Liver (tissue), 9 donors: ENCODE results near the gene MEIS3. TPM values are rescaled to one million over a fixed set of nuclear protein-coding genes. Genes with fewer than 3 reads are reported as not detected.
A peak's percentile ranks its signal among the peaks of the same experiment; 100 is the strongest.

Experiments
- DNase-seq: peaks from one replicate; pipeline ENCODE4 v3.0.0-alpha.2; 2017; ENCODE audit warnings: low spot score
- H3K27ac ChIP-seq, 2 donors: one replicate each; pipeline ENCODE4 v1.7.0; 2013; ENCODE audit warnings: inconsistent platforms in 2 of 2, low read length in 2 of 2, control low read depth in 1 of 2, low read depth in 1 of 2, mild to moderate bottlenecking in 1 of 2
- H3K27me3 ChIP-seq, 4 donors: one replicate each; pipeline versions ENCODE4 v1.6.1 to v1.7.0; 2013; ENCODE audit warnings: low read length in 3 of 4, inconsistent platforms in 1 of 4, mild to moderate bottlenecking in 1 of 4, moderate library complexity in 1 of 4; ENCODE audit not compliant: control insufficient read depth in 4 of 4, insufficient read depth in 4 of 4
- H3K36me3 ChIP-seq, 4 donors: one replicate each; pipeline versions ENCODE4 v1.6.1 to v1.7.0; 2013; ENCODE audit warnings: low read length in 3 of 4, mild to moderate bottlenecking in 3 of 4, low read depth in 1 of 4, moderate library complexity in 1 of 4; ENCODE audit not compliant: control insufficient read depth in 4 of 4, insufficient read depth in 3 of 4
- H3K4me1 ChIP-seq, 4 donors: one replicate each; pipeline versions ENCODE4 v1.6.1 to v1.7.0; 2013; ENCODE audit warnings: low read length in 3 of 4, mild to moderate bottlenecking in 3 of 4, moderate library complexity in 1 of 4; ENCODE audit not compliant: control insufficient read depth in 4 of 4, insufficient read depth in 4 of 4
- H3K4me3 ChIP-seq, 3 donors: one replicate each; pipeline versions ENCODE4 v1.6.1 to v1.7.0; 2013; ENCODE audit warnings: low read length in 3 of 3, control low read depth in 1 of 3, low read depth in 1 of 3, mild to moderate bottlenecking in 1 of 3
- H3K9ac ChIP-seq, 2 donors: one replicate each; pipeline ENCODE4 v1.7.0; 2013; ENCODE audit warnings: low read length in 2 of 2, mild to moderate bottlenecking in 2 of 2, moderate library complexity in 2 of 2, control low read depth in 1 of 2, low read depth in 1 of 2
- H3K9me3 ChIP-seq, 4 donors: one replicate each; pipeline versions ENCODE4 v1.6.1 to v1.7.0; 2013; ENCODE audit warnings: low read length in 3 of 4; ENCODE audit not compliant: control insufficient read depth in 4 of 4
- ATF3 ChIP-seq: IDR thresholded peaks from 2 replicates; pipeline ENCODE4 v1.6.1; 2016; ENCODE audit warnings: antibody characterized with exemption
- CTCF ChIP-seq: fragments of 150-350 bp; IDR thresholded peaks from 2 replicates; pipeline ENCODE4 v1.5.1; 2017; ENCODE audit warnings: improper control_type of control experiment, low read depth, low read length; ENCODE audit not compliant: missing input control
- EGR1 ChIP-seq, 2 donors: IDR thresholded peaks; 2 replicates each; pipeline ENCODE4 v1.6.1; 2016 to 2018; ENCODE audit warnings: antibody characterized with exemption in 2 of 2, low read depth in 2 of 2
- FOXA1 ChIP-seq: IDR thresholded peaks from 2 replicates; pipeline ENCODE4 v1.6.1; 2016; ENCODE audit warnings: antibody characterized with exemption
- FOXA2 ChIP-seq: IDR thresholded peaks from 2 replicates; pipeline ENCODE4 v1.6.1; 2016; ENCODE audit warnings: antibody characterized with exemption
- GABPA ChIP-seq, 2 donors: IDR thresholded peaks in 1 of 2; conservative IDR thresholded peaks in 1 of 2; 2 replicates each; pipeline ENCODE4 v1.6.1; 2016; ENCODE audit warnings: antibody characterized with exemption in 2 of 2, mild to moderate bottlenecking in 1 of 2, moderate library complexity in 1 of 2
- HNF4A ChIP-seq, 2 donors: conservative IDR thresholded peaks; 2 replicates each; pipeline ENCODE4 v1.6.1; 2016; ENCODE audit warnings: antibody characterized with exemption in 2 of 2, mild to moderate bottlenecking in 2 of 2
- HNF4G ChIP-seq: IDR thresholded peaks from 2 replicates; pipeline ENCODE4 v1.6.1; 2016; ENCODE audit warnings: antibody characterized with exemption
- JUND ChIP-seq, 2 donors: IDR thresholded peaks; 2 replicates each; pipeline ENCODE4 v1.6.1; 2016; ENCODE audit warnings: antibody characterized with exemption in 2 of 2
- MAX ChIP-seq: IDR thresholded peaks from 2 replicates; pipeline ENCODE4 v1.6.1; 2016; ENCODE audit warnings: antibody characterized with exemption
- NR2F2 ChIP-seq: IDR thresholded peaks from 2 replicates; pipeline ENCODE4 v1.6.1; 2016; ENCODE audit warnings: antibody characterized with exemption
- RAD21 ChIP-seq, 2 donors: IDR thresholded peaks; 2 replicates each; pipeline ENCODE4 v1.6.1; 2016; ENCODE audit warnings: antibody characterized with exemption in 2 of 2, mild to moderate bottlenecking in 2 of 2
- REST ChIP-seq: IDR thresholded peaks from 2 replicates; pipeline ENCODE4 v1.6.1; 2016; ENCODE audit warnings: antibody characterized with exemption, mild to moderate bottlenecking
- RXRA ChIP-seq, 2 donors: IDR thresholded peaks; 2 replicates each; pipeline ENCODE4 v1.6.1; 2017 to 2018; ENCODE audit warnings: antibody characterized with exemption in 2 of 2, mild to moderate bottlenecking in 1 of 2
- SP1 ChIP-seq: IDR thresholded peaks from 2 replicates; pipeline ENCODE4 v1.6.1; 2018; ENCODE audit warnings: antibody characterized with exemption, mild to moderate bottlenecking
- TAF1 ChIP-seq: conservative IDR thresholded peaks from 2 replicates; pipeline ENCODE4 v1.6.1; 2016; ENCODE audit warnings: antibody characterized with exemption, mild to moderate bottlenecking
- YY1 ChIP-seq: IDR thresholded peaks from 2 replicates; pipeline ENCODE4 v1.6.1; 2016; ENCODE audit warnings: antibody characterized with exemption, mild to moderate bottlenecking
- ZBTB33 ChIP-seq: IDR thresholded peaks from 2 replicates; pipeline ENCODE4 v1.6.1; 2016; ENCODE audit warnings: antibody characterized with exemption
- WGBS: extraction: QIAGEN DNeasy Blood & Tissue Kit; methylation state at CpG from one replicate; pipeline ENCODE4 v1.1.7; 2013; 5-methylcytosine and 5-hydroxymethylcytosine counted together
- polyA plus RNA-seq, 2 donors: library from polyadenylated mRNA; stranded (reverse) in 1 of 2; unstranded in 1 of 2; fragments of 200-250 nt in 1 of 2; fragments of >200 nt in 1 of 2; fragmentation: Nextera tagmentation in 1 of 2; extraction: Ambion mirVana in 1 of 2; gene quantifications; one replicate each; pipeline versions ENCODE4 v1.2.1 to v1.2.3, GENCODE V29; 2013 to 2015
- total RNA-seq, 2 donors: library from RNA; depleted of rRNA; stranded (reverse); fragments of >200 nt; gene quantifications; one replicate each; pipeline ENCODE4 v1.2.3, GENCODE V29; 2014
- donor health status: healthy.
- donor health status: healthy.
- donor health status: healthy.
- donor health status: healthy.
- donor health status: healthy.

MEIS3 gene
- total and polyA plus RNA-seq, 4 donors, result 0.50 to 1.3 (median 0.89) TPM

- H3K4me1 ChIP-seq, result no peaks in the 10 kb centered on the region
- H3K4me3 ChIP-seq, result no peak overlapping the region
- no peak for DNase-seq
- H3K27ac ChIP-seq, result no peak overlapping the region
- peaks cover 0 to 5% (median 0%) of the 10 kb centered on the region in 4 donors for H3K27me3 ChIP-seq
- TF ChIP-seq MAX (no peak), TAF1 (no peak), REST (peak; percentile 96), GABPA (IDR thresholded peaks at IDR 0.05 in 1 of 2, conservative IDR thresholded peaks at IDR 0.05 in 1 of 2) (no peak), CTCF (no peak), HNF4G (no peak), FOXA2 (no peak)
- no peaks in the 10 kb centered on the region for H3K9me3 ChIP-seq
- no peaks in the 10 kb centered on the region for H3K36me3 ChIP-seq
- H3K9ac ChIP-seq, result no peak overlapping the region
- WGBS, result 36% methylated on average over 12 of the region's 12 CpGs
Observed at GRCh38 chr19:47437500-47437899, 18.2 kb upstream of the MEIS3 start.

GRCh38 chr19:47436712-47437401 is 17.5 kb upstream of the MEIS3 start:
- H3K27ac ChIP-seq, result no peak overlapping the region
- peaks cover 0 to 5% (median 1%) of the 10 kb centered on the region in 4 donors for H3K27me3 ChIP-seq
- 30% methylated on average over 17 of the region's 17 CpGs for WGBS
- TF ChIP-seq FOXA1, result no peak
- no peak for TF ChIP-seq SP1
- peak in 1 of 2 donors; percentile 25 for TF ChIP-seq RXRA (IDR thresholded peaks at IDR 0.05)
- no peak for TF ChIP-seq HNF4A (conservative IDR thresholded peaks at IDR 0.05)
- TF ChIP-seq CTCF, result peak; percentile 89
- TF ChIP-seq TAF1, result no peak
- peak; percentile 96 to 97 for TF ChIP-seq RAD21 (IDR thresholded peaks at IDR 0.05)
- no peak for TF ChIP-seq EGR1 (IDR thresholded peaks at IDR 0.05; ENCODE audit: low read depth in 2 of 2)
- no peak for TF ChIP-seq YY1
- no peak for TF ChIP-seq NR2F2
- no peak for TF ChIP-seq FOXA2
- TF ChIP-seq ATF3, result no peak
- TF ChIP-seq JUND (IDR thresholded peaks at IDR 0.05), result no peak
- TF ChIP-seq ZBTB33, result no peak
- TF ChIP-seq REST, result no peak
- TF ChIP-seq GABPA (IDR thresholded peaks at IDR 0.05 in 1 of 2, conservative IDR thresholded peaks at IDR 0.05 in 1 of 2), result no peak

More at GRCh38 chr19:47436712-47437401, 17.5 kb upstream of the MEIS3 start:
- no peak overlapping the region for H3K4me3 ChIP-seq
- no peak overlapping the region for H3K9ac ChIP-seq
- no peaks in the 10 kb centered on the region for H3K9me3 ChIP-seq
- peak; percentile 90 for DNase-seq
- H3K4me1 ChIP-seq, result no peaks in the 10 kb centered on the region
- H3K36me3 ChIP-seq, result no peaks in the 10 kb centered on the region
